GM12878 (cell line): Measurements from ENCODE around the gene PPP1R2C. TPM values are rescaled to one million over a fixed set of nuclear protein-coding genes. Genes with fewer than 3 reads are reported as not detected.

ENCODE experiments used
- ATAC-seq: fragments of 200-7000 bp; cut with Tn5 transposase; 3 replicates; pipeline ENCODE4 v1.9.1; 2020; ENCODE audit warnings: mild to moderate bottlenecking, moderate library complexity
- BruUV-seq: library from RNA; stranded (reverse); fragments of 400-500 nt; replicated peaks from 2 replicates; lab custom pipeline; 2021; lab: Mats Ljungman, UMichigan
- CTCF ChIA-PET: fragments of 300-600 bp; sonication (Branson Sonifier 250); formaldehyde crosslinking; extraction: SDS; loops from one replicate; lab custom pipeline; 2021; ENCODE audit warnings: inconsistent platforms; lab: Yijun Ruan, JAX
- POLR2A ChIA-PET: fragments of 350-600 bp; formaldehyde crosslinking; extraction: SDS; loops from one replicate; lab custom pipeline; 2021; ENCODE audit warnings: inconsistent platforms; lab: Charles Lee
- RAD21 ChIA-PET: fragments of 300-600 bp; sonication (Branson Sonifier 250); formaldehyde crosslinking; loops from one replicate; lab custom pipeline; 2023; ENCODE audit warnings: antibody characterized with exemption; ENCODE audit not compliant: unreplicated experiment; lab: Charles Lee
- SMC1A ChIA-PET: fragments of 300-600 bp; sonication (Branson Sonifier 250); formaldehyde crosslinking; loops from one replicate; lab custom pipeline; 2023; ENCODE audit not compliant: unreplicated experiment, uncharacterized antibody; lab: Charles Lee
- DNase-seq: peaks from one replicate; pipeline ENCODE4 v3.0.0-alpha.2; 2011; ENCODE audit warnings: low read depth, low spot score
- FAIRE-seq: peaks from 3 replicates; lab custom pipeline; 2011; peaks lifted over from hg19 to GRCh38; lab: Jason Lieb, UNC
- H2AFZ ChIP-seq: 2 replicates; pipeline ENCODE4 v1.6.0; 2011; ENCODE audit warnings: low read depth, low read length, control low read depth; ENCODE audit not compliant: control insufficient read depth
- H3K27ac ChIP-seq: 2 replicates; pipeline ENCODE4 v1.5.1; 2011; ENCODE audit warnings: control low read depth; ENCODE audit not compliant: control insufficient read depth, insufficient read depth
- H3K27me3 ChIP-seq, 2 experiments: replicated peaks in 1 of 2; 2 replicates each; pipeline versions ENCODE4 v1.6.0 to v1.6.1; 2011; ENCODE audit warnings: low read length in 1 of 2; ENCODE audit not compliant: control insufficient read depth in 2 of 2, insufficient read depth in 2 of 2
- H3K36me3 ChIP-seq, 2 experiments: 2 replicates each; pipeline ENCODE4 v1.5.1; 2011; ENCODE audit warnings: low read length in 1 of 2; ENCODE audit not compliant: control insufficient read depth in 2 of 2, insufficient read depth in 2 of 2
- H3K4me1 ChIP-seq: 2 replicates; pipeline ENCODE4 v1.6.1; 2011; ENCODE audit warnings: mild to moderate bottlenecking, low read length, moderate library complexity, mixed read lengths; ENCODE audit not compliant: control insufficient read depth, insufficient read depth
- H3K4me2 ChIP-seq: 2 replicates; pipeline ENCODE4 v1.6.0; 2011; ENCODE audit warnings: control low read depth; ENCODE audit not compliant: control insufficient read depth, insufficient read depth
- H3K4me3 ChIP-seq: fragments of 200-600 bp; sonication (generic); 2 replicates; pipeline ENCODE4 v1.5.1; 2016
- H3K79me2 ChIP-seq: 2 replicates; pipeline ENCODE4 v1.6.0; 2011; ENCODE audit warnings: low read length; ENCODE audit not compliant: control insufficient read depth, insufficient read depth
- H3K9ac ChIP-seq: 2 replicates; pipeline ENCODE4 v1.8.0; 2011; ENCODE audit warnings: low read length, control low read depth, mixed read lengths; ENCODE audit not compliant: control insufficient read depth, insufficient read depth
- H3K9me3 ChIP-seq: replicated peaks from 3 replicates; pipeline ENCODE4 v1.5.1; 2011; ENCODE audit warnings: mild to moderate bottlenecking, low read length; ENCODE audit not compliant: control insufficient read depth, insufficient read depth
- H4K20me1 ChIP-seq: 2 replicates; pipeline ENCODE4 v1.6.0; 2011; ENCODE audit not compliant: control insufficient read depth, insufficient read depth
- ASH2L ChIP-seq: fragments of 300-600, 200-600 bp; sonication (generic); IDR thresholded peaks from 2 replicates; pipeline ENCODE4 v1.6.1; 2017; ENCODE audit warnings: low read depth, mild to moderate bottlenecking, borderline replicate concordance
- EZH2 ChIP-seq: IDR thresholded peaks from 2 replicates; pipeline ENCODE4 v1.6.1; 2012; ENCODE audit warnings: low read depth, mild to moderate bottlenecking, control low read depth, inconsistent platforms, low read length, borderline replicate concordance; ENCODE audit not compliant: control insufficient read depth
- MYB ChIP-seq: fragments of 150-350 bp; IDR thresholded peaks from 2 replicates; pipeline ENCODE4 v1.6.1; 2014; ENCODE audit warnings: mild to moderate bottlenecking, low read depth, low read length, borderline replicate concordance
- PAX5 ChIP-seq: IDR thresholded peaks from 2 replicates; pipeline ENCODE4 v1.6.1; 2011; ENCODE audit warnings: low read depth, low read length, borderline replicate concordance
- PAX8 ChIP-seq: fragments of 450-650 bp; IDR thresholded peaks from 2 replicates; pipeline ENCODE4 v1.6.1; 2017; ENCODE audit warnings: mild to moderate bottlenecking, moderate library complexity
- RAD51 ChIP-seq: fragments of 450-650 bp; IDR thresholded peaks from 2 replicates; pipeline ENCODE4 v1.6.1; 2016; ENCODE audit warnings: moderate library complexity, mild to moderate bottlenecking, inconsistent platforms
- SMC3 ChIP-seq: IDR thresholded peaks from 2 replicates; pipeline ENCODE4 v1.6.1; 2011; ENCODE audit warnings: low read length, improper control_type of control experiment, borderline replicate concordance
- SREBF1 ChIP-seq: IDR thresholded peaks from 2 replicates; pipeline ENCODE4 v1.6.1; 2012; ENCODE audit warnings: mild to moderate bottlenecking, low read length
- YY1 ChIP-seq: IDR thresholded peaks from 2 replicates; pipeline ENCODE4 v1.6.1; 2011; ENCODE audit warnings: low read depth, mild to moderate bottlenecking, low read length
- WGBS: methylation state at CpG from one replicate; pipeline ENCODE4 v1.1.6; 2016; ENCODE audit warnings: low lambda C conversion rate; ENCODE audit not compliant: insufficient replicate concordance, insufficient coverage; ENCODE audit errors: missing lambda C conversion rate; 5-methylcytosine and 5-hydroxymethylcytosine counted together
- in situ Hi-C: fragments of 300-500 bp; cut with MboI; formaldehyde crosslinking; loops from 9 replicates; pipeline ENCODE4 v1.14.3; 2018; ENCODE audit warnings: mixed read lengths
- intact Hi-C: fragments of 100-400 bp; cut with micrococcal nuclease; formaldehyde crosslinking; loops from one replicate; pipeline ENCODE4 v1.14.2; 2022; ENCODE audit not compliant: unreplicated experiment
- polyA plus RNA-seq, 11 experiments: library from polyadenylated mRNA; depleted of rRNA in 4 of 11; unstranded in 6 of 11; stranded (reverse) in 5 of 11; fragments of >200 nt; fragmentation: Nextera tagmentation in 4 of 11; fragmentation: Illumina TruSeq in 1 of 11; extraction: Ambion mirVana in 4 of 11; extraction: Trizol in 1 of 11; gene quantifications; 1 replicate in 1 of 11; 2 replicates in 10 of 11; pipeline versions ENCODE4 v1.2.1 to v1.2.3, GENCODE V29; 2011 to 2016; ENCODE audit warnings: inconsistent platforms in 2 of 11, missing spikeins in 2 of 11, low read depth in 1 of 11
- total RNA-seq, 4 experiments: library from RNA; depleted of rRNA in 3 of 4; stranded (reverse); fragments of >200 nt in 3 of 4; fragmentation: Illumina TruSeq in 1 of 4; extraction: Trizol in 1 of 4; gene quantifications; 2 replicates each; pipeline versions ENCODE4 v1.2.1 to v1.2.3, GENCODE V29; 2013 to 2021
- TF ChIP-seq, protein P1 (sequence below): fragments of 450-650 bp; IDR thresholded peaks from 2 replicates; pipeline ENCODE4 v1.6.1; 2017; ENCODE audit warnings: borderline replicate concordance
- TF ChIP-seq, protein P2 (sequence below): fragments of 450-650 bp; IDR thresholded peaks from 2 replicates; pipeline ENCODE4 v1.6.1; 2017; ENCODE audit warnings: mild to moderate bottlenecking, moderate library complexity
- TF ChIP-seq, protein P3 (sequence below): fragments of 450-650 bp; IDR thresholded peaks from 2 replicates; pipeline ENCODE4 v1.6.1; 2017; ENCODE audit warnings: low read depth, mild to moderate bottlenecking, moderate library complexity
- TF ChIP-seq, protein P4 (sequence below): IDR thresholded peaks from 2 replicates; pipeline ENCODE4 v1.6.1; 2011; ENCODE audit warnings: borderline replicate concordance, low read depth, mild to moderate bottlenecking, moderate library complexity, mixed read lengths, low read length; ENCODE audit not compliant: insufficient read depth; ENCODE audit errors: extremely low read length
- TF ChIP-seq, protein P5 (sequence below): IDR thresholded peaks from 2 replicates; pipeline ENCODE4 v1.6.1; 2011; ENCODE audit warnings: low read depth, mild to moderate bottlenecking, low read length, moderate library complexity, borderline replicate concordance; ENCODE audit errors: extremely low read depth

The PPP1R2C gene
- total and polyA plus RNA-seq, 10 of the 15 experiments (the other 5 are each of a cell fraction or from before 2014, with no cell fraction given): not detected

DNA sequence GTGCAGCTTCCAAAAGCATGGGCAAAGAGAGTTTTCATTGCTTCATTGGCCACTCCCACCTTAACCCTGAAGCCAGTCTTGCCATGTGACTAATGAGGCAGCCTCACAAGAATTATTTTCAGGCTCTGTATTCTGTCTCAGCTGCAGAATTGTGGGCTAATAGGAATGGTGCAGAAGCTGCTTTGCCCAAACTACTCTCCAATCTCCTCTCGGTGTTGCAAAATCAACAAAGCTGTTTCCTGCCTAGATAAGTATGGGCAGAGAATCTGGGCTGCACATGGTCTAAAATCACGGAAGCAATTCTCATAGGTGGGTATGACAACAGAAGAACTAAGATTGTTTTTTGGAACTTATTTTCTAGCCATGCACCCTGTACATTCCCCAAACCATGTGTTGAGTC, 31.4 kb downstream of the PPP1R2C start (continued):
- TF ChIP-seq, protein P1, sequence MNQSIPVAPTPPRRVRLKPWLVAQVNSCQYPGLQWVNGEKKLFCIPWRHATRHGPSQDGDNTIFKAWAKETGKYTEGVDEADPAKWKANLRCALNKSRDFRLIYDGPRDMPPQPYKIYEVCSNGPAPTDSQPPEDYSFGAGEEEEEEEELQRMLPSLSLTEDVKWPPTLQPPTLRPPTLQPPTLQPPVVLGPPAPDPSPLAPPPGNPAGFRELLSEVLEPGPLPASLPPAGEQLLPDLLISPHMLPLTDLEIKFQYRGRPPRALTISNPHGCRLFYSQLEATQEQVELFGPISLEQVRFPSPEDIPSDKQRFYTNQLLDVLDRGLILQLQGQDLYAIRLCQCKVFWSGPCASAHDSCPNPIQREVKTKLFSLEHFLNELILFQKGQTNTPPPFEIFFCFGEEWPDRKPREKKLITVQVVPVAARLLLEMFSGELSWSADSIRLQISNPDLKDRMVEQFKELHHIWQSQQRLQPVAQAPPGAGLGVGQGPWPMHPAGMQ: no peak
- TF ChIP-seq RAD51 (no peak), PAX5 (no peak), SMC3 (no peak), SREBF1 (no peak), YY1 (no peak), MYB (no peak)
- TF ChIP-seq, protein P2, sequence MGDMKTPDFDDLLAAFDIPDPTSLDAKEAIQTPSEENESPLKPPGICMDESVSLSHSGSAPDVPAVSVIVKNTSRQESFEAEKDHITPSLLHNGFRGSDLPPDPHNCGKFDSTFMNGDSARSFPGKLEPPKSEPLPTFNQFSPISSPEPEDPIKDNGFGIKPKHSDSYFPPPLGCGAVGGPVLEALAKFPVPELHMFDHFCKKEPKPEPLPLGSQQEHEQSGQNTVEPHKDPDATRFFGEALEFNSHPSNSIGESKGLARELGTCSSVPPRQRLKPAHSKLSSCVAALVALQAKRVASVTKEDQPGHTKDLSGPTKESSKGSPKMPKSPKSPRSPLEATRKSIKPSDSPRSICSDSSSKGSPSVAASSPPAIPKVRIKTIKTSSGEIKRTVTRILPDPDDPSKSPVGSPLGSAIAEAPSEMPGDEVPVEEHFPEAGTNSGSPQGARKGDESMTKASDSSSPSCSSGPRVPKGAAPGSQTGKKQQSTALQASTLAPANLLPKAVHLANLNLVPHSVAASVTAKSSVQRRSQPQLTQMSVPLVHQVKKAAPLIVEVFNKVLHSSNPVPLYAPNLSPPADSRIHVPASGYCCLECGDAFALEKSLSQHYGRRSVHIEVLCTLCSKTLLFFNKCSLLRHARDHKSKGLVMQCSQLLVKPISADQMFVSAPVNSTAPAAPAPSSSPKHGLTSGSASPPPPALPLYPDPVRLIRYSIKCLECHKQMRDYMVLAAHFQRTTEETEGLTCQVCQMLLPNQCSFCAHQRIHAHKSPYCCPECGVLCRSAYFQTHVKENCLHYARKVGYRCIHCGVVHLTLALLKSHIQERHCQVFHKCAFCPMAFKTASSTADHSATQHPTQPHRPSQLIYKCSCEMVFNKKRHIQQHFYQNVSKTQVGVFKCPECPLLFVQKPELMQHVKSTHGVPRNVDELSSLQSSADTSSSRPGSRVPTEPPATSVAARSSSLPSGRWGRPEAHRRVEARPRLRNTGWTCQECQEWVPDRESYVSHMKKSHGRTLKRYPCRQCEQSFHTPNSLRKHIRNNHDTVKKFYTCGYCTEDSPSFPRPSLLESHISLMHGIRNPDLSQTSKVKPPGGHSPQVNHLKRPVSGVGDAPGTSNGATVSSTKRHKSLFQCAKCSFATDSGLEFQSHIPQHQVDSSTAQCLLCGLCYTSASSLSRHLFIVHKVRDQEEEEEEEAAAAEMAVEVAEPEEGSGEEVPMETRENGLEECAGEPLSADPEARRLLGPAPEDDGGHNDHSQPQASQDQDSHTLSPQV: no peak

DNA sequence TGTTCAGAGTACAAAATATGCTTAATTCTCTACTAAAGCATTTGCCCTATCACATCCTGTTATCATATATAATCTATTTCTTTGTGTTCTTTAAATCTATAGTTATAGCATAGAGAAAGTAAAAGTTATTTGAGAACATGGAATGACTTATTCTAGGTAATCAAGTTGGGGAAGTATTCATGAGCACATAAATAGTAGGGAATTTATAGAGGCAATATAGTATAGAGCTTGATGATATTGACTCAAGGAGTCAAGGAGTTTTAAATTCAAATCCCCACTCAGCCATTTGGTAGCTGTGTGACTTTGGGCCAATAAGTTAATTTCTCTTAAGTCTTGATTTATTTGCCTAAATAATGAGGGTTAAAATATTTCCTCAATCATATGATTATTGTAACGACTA, 37.5 kb downstream of the PPP1R2C start:
- no peak for DNase-seq
- no peaks in the 10 kb centered on the region for H3K4me1 ChIP-seq
- H3K4me2 ChIP-seq: no peak overlapping the region
- BruUV-seq: no TSS peak
- H4K20me1 ChIP-seq: no peaks in the 10 kb centered on the region
- ChIA-PET CTCF (no interaction called here), RAD21 (no interaction called here), SMC1A (no interaction called here), POLR2A (no interaction called here)
- H3K79me2 ChIP-seq: no peaks in the 10 kb centered on the region
- 25% methylated on average over 1 of the region's 1 CpG for WGBS
- H3K27ac ChIP-seq: no peak overlapping the region
- no peak for ATAC-seq
- no peak for FAIRE-seq
- no peaks in the 10 kb centered on the region for H3K27me3 ChIP-seq
- intact Hi-C loops: no loop called here
- H3K4me3 ChIP-seq: no peak overlapping the region
- in situ Hi-C loops: no loop called here
- no peak overlapping the region for H3K9ac ChIP-seq
- H3K36me3 ChIP-seq: no peaks in the 10 kb centered on the region
- H2AFZ ChIP-seq: no peak overlapping the region
- H3K9me3 ChIP-seq: no peaks in the 10 kb centered on the region
- TF ChIP-seq ASH2L: no peak
- no peak for TF ChIP-seq EZH2
- TF ChIP-seq, protein P3, sequence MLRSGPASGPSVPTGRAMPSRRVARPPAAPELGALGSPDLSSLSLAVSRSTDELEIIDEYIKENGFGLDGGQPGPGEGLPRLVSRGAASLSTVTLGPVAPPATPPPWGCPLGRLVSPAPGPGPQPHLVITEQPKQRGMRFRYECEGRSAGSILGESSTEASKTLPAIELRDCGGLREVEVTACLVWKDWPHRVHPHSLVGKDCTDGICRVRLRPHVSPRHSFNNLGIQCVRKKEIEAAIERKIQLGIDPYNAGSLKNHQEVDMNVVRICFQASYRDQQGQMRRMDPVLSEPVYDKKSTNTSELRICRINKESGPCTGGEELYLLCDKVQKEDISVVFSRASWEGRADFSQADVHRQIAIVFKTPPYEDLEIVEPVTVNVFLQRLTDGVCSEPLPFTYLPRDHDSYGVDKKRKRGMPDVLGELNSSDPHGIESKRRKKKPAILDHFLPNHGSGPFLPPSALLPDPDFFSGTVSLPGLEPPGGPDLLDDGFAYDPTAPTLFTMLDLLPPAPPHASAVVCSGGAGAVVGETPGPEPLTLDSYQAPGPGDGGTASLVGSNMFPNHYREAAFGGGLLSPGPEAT: no peak
- TF ChIP-seq, protein P4, sequence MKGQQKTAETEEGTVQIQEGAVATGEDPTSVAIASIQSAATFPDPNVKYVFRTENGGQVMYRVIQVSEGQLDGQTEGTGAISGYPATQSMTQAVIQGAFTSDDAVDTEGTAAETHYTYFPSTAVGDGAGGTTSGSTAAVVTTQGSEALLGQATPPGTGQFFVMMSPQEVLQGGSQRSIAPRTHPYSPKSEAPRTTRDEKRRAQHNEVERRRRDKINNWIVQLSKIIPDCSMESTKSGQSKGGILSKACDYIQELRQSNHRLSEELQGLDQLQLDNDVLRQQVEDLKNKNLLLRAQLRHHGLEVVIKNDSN: no peak
- no peak for TF ChIP-seq PAX8
- TF ChIP-seq, protein P5, sequence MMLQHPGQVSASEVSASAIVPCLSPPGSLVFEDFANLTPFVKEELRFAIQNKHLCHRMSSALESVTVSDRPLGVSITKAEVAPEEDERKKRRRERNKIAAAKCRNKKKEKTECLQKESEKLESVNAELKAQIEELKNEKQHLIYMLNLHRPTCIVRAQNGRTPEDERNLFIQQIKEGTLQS: no peak
